GM18870 (cell line): ENCODE results near the gene SOX13.
"Not testable (repeated sequence)": the region's sequence is repeated elsewhere in the genome, so short reads cannot be mapped to it uniquely, and the experiment has no call there.

ENCODE experiments used
- ATAC-seq: cut with Tn5 transposase; IDR thresholded peaks from one replicate; pipeline ENCODE4 v1.9.1; 2021; ENCODE audit warnings: moderate library complexity; ENCODE audit not compliant: unreplicated experiment

The SOX13 gene

DNA sequence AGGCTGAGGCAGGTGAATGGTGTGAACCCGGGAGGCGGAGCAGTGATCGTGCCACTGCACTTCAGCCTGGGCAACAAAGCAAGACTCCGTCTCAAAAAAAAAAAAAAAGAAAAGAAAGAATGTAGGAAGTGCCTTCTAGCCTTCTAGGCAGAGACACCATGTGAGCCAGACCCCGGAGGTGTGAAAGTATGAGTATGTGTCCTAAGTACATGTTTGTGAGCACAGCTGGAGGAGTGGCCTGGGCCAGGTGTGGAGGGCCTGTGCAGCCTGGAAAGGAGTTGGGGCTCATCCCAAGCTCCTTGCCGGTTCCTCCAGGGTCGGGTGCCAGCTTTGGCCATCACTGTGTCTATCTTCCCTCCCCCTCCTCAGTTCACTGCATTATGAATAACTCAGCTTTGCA, 13.0 kb downstream of the SOX13 start:
- no peak for ATAC-seq

DNA sequence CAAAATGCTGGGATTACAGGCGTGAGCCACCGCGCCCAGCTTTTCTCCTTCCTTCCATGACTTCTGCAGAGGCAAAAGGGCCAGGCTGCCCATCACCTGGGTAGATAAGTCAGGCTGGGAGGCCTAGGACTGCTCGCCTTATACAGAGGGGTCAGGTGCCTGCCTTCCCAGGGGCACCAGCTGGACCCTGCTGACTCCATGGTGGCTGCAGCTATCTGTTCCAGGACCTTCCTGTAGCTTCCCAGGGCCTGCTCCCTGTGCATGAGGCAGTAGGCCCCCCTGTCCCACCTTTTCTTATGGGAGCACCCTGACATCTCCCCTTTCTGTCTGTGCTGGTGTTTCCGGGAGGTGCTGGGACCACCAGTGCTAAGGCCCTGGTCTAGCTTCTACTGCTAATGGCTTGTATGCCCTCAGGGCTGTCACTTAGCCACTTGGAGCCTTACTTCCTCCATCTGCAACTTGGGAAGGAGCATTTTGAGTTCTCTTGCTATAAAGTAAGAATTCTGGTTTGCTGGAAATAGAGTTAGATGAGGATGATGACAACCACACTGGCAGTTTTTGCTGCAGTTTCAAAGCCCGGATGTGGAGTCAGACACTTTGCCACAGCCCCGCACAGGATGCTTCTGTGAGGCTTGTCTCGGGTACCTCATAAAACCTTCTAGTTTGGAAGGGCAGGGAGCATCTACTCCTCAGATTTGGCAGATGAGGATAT, 14.4 kb downstream of the SOX13 start:
- no peak for ATAC-seq

DNA sequence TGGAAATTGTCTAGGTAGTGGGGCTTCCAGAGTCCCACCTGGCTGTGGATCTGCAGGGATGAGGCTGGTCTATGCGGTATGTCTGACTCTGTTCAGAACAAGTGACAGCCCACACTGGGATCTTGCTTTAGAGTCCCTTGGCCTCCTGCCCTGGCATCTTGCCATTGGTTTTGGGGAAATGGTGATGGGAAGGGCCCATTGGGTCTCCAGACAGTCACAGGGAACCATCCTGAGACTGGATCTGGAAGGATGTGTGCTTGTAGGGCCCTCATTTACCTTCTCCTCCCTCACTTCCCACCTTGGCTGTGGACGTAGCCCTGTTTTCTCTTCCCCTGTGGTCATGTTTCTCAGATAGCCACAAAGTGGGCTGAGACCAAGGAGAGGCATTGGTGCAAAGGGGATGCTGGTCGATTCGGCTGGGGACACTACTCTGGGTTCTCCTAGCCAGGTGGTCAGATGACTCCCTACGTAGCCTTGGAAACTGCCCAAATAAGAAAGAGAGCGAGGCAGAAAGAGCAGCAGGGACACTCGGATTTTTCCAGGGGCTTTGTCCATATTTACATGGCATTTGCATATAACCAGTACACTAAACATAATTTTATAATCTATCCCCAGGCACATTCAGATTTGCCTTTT, 15.1 kb downstream of the SOX13 start:
- no peak for ATAC-seq

DNA sequence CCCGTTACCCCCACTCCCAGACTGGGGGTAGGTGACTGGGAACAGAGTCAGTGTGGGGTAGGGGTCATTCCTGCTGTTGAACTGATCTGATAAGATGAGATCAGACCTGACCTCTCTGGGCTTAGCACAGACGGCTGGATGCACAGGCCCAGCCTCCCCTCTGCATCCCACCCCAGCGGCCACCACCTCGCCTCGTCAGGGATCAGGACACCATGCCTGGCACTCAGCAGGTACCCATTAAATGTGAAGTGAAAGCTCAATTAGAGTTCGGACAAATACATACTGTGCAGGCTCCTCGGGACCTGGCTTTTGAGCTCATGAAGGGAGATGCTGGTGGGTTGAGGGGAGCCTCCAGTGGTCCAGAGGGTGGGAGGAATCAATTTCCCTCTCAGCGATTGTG, 15.7 kb downstream of the SOX13 start:
- ATAC-seq = no peak

DNA sequence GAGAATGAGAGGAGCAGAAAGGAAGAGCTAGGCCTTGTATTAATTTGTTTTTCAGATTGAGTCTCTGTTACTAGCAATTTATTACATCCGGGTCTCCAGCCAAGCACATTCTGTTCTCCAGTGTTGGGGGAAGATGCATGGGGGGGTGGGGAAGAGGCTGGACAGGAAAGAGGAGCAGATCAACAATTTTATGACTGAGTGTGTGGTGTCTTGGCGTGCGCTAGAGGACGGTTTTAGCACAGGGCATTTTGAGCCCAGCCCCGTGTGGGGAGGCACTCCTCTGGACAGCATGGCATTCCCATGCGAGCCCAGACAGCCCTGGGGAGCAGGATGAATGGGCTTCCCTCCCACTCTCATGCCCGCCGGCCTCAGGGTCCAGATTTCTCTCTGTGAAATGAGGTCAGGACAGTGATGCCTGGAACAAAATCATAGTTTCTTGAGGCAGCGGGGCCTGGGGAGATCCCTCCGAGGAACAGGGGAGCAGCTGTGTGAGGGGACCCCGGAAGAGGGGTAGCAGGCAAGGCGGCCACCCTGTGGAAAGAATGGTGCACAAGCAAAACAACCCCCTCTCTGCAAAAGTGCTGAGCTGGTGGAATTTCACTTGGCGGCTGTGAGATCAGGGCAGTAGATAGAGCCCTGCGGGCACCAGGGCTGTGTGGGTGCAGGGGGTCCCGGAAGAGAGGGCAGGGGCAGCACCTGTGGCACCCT, 16.3 kb downstream of the SOX13 start:
- ATAC-seq = no peak

DNA sequence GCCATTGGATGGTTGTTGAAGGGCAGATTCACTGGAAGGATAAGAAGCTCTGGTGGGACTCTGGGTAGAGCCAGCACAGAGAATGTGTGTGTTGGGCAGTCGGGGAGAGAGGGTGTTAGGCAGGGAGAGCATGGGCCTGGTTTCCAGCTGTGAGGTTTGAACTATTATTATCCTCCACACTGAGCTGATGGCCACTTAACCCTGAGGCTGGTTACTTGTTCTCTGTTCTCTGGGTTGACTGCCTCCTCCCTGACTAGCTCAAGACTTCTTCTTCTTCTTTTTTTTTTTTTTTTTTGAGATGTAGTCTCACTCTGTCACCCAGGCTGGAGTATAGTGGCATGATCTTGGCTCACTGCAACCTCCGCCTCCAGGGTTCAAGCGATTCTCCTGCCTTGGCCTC, 17.2 kb downstream of the SOX13 start:
- not testable (repeated sequence) for ATAC-seq

DNA sequence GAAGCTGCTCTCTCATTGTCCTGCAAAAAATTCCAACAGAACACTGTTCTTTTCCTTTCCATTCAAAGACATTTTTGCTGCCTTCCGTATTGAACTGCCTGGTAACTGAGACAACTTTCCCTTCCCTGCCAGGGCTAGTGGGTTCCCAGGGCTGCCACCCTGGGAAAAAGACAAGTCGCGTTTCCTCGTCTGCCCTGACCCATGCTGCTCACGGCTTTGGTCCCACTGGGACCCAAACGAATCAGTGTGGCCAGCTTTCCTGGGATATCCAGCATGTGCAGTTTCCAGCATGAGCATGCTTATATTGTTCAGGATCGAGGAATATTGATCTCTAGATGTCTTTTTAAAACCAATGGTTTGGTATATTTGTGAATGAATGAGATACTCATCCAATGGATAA, 18.2 kb downstream of the SOX13 start:
- no peak for ATAC-seq

DNA sequence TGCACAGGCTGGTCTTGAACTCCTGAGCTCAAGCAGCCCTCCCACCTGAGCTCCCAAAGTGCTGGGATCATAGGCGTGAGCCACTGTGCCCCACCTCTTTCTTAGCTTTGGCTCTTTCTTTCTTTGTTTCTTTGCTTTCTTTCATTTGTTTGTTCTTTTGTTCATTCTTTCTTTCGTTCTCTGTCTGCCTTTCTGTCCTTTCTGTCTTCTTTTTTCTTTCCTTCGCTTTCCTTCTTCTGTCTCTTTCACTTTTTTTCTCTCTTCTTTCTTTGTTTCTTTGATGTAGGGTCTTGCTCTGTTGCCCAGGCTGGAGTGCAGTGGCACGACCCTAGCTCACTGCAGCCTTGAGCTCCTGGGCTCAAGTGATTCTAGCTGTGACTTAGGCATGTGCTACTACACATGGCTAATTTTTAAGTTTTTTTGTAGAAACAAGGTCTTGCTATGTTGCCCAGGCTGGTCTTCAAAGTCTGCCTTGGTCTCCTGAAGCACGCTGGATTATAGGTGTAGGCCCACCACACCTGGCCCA, 18.9 kb downstream of the SOX13 start:
- ATAC-seq = no peak

DNA sequence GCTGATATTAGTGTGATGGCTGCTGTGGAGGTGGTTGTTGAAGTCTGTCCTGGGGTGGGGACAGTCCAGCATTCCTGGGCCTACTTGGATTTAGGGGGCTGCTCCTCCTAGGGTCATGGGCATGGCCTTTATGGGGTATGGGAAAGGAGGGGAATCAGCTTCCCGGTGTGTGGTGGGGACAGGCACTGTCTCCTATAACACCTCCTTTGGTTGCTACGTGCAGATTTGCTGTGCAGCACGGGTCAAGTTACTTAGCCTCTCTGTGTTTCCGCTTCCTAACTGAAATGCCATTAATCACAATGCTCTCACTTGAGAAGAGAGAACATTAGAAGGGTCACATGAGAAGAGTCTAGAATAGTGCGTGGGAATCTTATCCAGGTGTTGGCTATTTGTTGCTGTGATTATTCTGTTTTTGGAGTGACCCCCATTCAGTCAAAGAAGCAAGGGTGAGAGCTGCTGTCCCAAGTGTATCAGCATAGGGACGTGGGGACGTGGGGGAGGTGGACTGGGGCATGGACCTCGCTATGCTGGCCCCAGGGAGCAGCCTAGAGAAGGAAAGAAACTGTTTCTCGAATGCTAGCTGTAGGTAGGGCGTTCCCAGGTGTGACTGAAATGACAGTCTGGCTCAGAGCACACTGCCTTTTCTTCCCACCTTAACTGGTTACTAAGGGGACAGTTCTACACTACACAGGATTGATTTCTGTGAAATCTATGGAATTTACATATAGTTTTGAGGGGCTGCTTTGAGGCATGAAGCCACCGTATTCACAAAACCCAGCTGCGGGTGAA, 19.9 kb downstream of the SOX13 start:
- no peak for ATAC-seq

DNA sequence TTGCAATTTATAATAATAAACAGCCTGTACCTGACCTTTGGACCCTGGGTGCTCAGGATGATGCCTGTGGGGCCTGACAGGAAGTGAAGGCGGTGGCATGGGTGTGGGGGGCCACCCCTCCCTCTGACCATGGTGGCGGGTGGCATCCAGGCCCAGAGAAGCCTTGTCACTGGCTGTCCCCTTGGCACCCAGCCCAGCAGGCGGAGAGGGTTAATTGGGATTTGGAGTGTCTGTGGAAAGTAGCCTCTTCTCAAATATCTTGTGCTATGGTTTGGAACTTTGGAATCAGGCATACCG, 20.5 kb downstream of the SOX13 start:
- no peak for ATAC-seq

DNA sequence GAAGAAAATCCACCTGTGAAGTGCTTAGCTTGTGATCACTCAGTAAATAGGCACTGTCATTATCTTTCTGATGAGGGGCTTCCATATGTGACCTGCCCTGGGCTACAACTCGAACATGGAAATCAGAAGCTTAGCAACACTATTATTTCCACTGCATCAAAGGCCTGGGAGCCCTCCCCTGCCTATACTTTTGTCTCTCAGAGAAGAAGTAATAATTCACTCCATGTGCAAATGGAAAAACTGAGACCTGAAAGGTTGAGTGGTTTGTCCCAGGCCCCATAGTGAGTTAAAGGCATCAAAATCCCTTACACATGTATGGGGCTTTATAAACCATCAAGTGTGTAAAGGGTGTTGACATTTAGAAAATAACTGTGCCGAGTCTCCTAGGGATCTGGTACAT, 20.9 kb downstream of the SOX13 start:
- ATAC-seq = no peak

DNA sequence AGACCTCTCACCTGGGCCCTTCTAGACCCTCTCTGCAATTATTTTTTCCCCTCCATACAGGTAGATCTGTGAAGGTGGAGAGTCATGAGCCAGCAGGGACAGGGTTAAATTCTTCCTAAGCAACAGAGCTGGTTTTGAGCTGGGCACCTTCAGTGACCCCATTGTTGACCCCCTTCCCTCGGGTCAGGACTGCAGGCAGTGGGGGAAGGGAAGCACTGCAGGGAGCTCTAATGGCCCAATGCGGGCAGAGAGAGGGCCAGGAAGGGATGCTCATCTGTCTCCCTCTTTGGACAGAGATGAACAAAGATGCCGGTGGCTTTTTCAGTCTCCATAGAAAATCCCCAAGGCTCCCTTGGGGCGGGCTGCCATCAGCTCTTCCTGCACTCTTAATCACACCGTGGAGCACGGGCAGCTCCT, 21.4 kb downstream of the SOX13 start:
- ATAC-seq = no peak

DNA sequence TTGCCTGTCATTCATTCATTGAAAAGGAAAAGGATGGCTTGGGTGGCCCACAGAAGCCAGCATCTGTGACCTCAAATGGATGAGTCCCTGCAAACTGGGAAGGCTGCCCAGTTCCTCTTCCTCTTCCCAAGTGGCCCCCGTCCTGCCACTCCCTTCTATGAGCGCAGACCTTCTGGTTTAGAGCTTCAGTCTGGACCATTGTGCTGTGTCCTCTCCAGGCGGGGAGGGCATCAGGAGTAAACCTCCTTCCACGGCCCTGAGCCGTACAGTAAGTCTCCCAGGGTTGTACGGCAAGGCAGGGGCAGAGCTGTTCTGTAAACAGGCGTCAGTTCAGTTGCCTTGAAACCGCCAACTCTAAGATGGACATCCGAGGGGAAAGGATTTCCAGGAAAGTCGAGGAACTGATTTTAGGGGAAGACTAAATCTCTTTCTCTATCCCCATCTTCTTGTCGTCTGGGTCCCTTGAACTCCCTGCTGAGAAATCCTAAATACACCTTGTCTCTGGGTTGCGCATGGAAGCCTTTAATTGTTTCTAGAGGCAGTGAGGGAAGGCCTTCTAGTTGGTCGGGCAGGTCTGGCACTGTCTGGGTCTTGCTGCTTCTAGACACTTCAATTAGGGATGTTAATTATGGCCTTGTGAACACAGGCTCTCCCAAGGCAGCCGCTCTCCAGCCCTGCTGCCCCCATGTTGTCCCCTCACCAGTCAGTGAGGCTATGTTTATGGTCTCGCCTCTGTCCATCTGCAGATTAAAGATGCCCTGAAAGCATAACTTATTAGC, 22.1 kb downstream of the SOX13 start:
- ATAC-seq = no peak

DNA sequence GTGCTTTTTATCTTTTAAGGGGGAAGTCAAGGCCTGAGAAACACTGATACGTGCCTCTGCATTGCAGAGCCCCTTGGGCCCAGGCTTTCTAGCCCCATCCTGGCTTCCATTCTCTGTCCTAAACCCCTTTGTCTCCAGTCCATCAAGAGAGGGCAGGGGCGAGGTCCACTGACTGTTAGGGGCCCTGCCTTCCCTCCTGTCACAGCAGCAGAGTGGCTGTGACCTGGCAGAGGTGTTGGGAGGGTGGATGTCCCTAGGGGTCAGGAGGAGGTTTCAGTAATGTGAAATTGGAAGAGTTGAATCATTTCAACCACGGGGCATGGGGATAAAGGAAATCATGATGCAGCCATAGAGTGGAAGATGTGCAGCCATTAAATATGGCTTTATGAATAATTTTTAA, 24.0 kb downstream of the SOX13 start:
- no peak for ATAC-seq

DNA sequence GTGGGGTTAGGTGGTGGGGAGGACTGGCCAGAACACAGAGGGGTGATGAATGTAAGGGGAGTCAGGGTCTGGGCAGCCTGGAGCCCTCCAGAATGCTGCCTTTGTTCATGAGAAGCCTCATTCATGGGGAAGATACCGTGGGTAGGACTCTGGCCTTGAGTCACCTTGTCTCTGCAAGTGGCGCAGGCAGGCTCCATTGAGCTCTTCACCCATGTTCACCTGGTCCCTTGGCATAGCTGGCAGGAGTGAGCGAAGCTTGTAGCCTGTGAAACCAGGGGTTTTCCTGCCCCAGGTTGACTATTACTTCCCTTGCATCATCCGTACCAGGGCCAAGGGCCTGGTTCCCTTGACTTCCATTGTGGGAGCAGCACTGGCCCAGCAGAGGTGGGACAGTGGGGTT, 25.8 kb downstream of the SOX13 start:
- no peak for ATAC-seq

DNA sequence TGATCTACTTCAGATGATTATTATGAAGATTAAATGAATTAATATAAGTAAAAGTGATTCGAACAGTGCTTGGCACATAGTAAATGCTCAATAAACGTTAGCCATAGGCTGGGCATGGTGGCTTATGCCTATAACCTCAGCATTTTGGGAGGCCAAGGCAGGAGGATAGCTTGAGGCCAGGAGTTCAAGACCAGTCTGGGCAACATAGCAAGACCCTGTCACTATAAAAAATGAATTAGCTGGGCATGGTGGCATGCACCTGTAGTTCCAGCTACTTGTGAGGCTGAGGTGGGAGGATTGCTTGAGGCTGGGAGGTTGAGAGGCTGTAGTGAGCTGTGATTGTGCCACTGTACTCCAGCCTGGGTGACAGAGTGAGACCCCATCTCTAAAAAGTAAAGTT, 26.8 kb downstream of the SOX13 start:
- ATAC-seq = not testable (repeated sequence)

DNA sequence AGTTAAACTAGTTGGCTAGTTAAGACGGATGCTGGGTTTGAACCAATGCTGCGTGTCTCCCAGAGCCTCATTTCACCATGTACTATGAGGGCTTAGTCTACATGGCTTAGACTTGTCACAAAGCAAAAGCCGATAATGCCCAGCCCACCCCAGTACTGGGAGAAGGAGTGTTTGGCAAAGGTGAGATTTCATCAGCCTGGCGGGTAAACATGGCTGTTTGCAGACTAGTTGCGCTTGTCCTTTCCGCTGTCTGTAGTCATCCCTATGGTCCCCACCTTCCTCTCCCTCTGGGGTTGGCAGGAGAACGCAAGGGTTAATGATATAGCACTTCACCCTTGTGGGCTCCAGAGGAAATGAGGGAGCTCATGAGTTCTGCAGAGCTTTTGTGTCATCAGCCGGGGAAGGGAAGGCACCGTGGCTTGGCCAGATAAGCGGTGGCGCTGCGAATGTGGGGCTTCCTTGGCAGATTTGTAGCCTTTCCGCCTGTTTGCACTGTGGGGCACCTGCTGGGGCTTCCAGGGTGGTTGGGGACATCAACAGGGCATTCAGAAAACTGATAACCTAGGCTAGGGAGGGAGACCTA, 29.2 kb downstream of the SOX13 start:
- ATAC-seq = no peak

DNA sequence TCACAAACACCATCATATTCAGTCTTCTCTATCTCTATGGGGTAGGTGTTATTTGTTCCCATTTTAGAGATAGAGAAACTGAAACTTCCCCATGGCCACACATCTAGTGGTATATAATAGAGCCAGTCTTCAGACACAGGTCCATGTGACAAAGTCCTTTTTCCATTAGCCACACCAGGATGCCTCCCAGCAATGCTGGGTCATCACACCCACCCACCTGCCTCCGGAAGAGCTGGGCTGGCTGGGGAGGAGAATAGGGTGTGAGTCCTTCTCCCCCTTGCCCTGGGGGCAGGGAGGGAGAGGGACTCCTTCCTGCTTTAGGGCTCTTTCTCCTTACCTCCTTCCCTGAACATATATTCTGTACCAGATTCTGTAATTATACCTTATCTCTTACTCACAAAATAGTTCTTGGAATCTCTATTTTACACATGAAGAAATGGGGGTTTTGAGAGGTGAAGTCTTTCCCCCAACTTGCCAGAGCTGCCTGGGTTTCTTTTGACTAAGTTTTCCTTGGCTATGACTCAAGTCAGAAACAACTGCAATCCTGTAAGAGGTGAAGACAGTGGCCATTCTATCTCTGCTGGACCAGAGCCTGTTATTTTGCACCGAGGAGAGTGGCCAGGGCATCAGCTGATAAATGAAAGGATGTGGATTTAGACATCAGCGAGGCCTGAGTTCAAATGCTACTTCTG, 30.0 kb downstream of the SOX13 start:
- ATAC-seq = no peak

DNA sequence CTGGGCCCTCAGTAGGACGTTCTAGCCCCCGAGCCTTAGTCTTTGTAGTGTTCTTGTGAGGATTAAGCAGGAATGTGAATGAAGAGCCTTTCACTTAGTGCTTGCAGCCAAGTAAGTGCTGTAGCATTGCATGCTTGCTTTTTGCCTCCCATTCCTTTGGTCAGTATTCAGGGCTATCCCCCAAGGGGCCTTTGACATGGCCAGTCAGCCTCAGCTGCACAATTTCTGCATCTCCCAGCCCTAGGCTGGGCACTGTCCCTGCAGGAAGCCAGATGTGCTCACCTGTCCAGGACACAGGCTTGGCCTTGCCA, 30.5 kb downstream of the SOX13 start:
- ATAC-seq = no peak
